Measurements from ENCODE around the gene CYTH1. TPM values are rescaled to one million over a fixed set of nuclear protein-coding genes. Genes with fewer than 3 reads are reported as not detected.
A peak's percentile ranks its signal among the peaks of the same experiment; 100 is the strongest.

CYTH1 gene
- total RNA-seq, 1 donor from 2014 or later, result 34.0 TPM

DNA sequence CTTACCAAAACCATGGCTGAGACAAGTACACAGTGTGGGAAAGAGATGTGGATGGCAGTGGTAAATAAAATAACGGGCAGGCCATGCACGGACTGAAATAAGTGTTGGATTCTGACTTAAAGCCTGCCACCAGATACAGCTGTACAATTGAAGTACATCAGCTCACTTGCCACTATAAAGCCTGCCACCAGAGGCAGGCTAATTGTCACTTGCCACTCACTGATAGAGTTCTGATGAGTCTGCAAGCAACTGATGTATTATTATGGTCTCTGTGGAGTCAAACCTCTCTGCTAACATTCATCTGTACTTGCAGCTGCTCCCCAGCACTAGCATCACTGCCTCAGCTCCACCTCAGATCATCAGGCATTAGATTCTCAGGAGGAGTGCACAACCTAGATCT is 93.0 kb downstream of the CYTH1 start:
- intact Hi-C loops (cut with DNase I), result no loop called here
- DNase-seq (ENCODE audit: missing footprints), result no peak
- no peak for ATAC-seq

DNA sequence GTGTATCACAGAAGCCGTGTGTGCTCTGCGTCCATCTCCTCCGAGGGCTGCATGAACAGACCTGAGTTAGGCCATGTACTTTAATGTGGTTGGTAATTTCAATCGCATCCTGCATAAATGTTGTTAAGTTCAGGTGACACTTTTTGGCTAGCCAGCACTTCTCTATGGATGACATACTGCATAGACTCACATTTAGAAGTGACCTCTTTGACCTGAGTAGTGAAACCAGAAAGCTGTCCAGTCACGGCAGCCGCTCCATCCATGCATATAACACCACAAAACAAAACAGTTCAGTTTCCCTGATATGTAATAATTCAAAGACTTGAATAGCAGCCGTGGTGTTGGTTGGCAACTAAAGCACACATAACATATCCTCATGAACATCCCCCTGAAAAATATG is 94.1 kb downstream of the CYTH1 start:
- no peak for ATAC-seq
- intact Hi-C loops (cut with DNase I), result no loop called here

DNA sequence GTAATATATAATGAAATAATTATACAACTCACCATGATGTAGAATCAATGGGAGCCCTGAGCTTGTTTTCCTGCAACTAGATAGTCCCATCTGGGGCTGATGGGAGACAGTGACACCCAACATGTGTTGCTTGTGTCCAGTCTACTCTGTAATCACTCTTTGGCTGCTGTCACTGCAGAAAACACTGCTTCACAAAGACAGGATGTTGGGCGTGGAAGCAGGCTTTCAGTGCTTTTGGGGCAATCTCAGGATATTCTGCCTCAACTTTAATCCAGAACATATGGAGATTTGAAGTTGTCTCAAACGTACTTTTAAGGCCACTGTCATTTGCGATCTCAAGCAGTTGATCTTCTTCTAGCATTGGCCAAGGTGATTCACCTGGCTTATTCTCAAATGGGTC is 94.9 kb downstream of the CYTH1 start:
- intact Hi-C loops (cut with DNase I), result no loop called here
- no peak for DNase-seq (ENCODE audit: missing footprints)
- no peak for ATAC-seq

More for the DNA sequence above, 94.1 kb downstream of the CYTH1 start:
- DNase-seq (ENCODE audit: missing footprints), result no peak

DNA sequence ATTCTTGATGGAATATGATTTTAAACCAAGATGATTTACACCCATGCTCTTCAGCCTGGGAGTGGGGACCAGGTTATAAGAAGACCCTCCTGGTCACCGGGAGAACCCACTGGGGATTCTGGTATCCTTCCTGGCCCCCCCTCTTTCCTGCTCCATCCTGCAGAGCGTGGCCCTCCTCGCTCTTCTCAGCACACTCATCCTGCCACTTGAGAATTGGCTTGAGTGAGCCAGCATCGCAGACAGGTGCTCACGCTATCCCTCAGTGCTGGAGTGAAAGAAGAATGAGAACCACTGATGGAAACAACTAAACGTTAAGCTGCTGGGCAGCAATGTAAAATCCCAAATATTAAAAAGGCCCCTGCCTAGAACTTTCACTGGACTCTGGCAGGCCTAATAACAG is 98.0 kb downstream of the CYTH1 start:
- intact Hi-C loops (cut with DNase I), result no loop called here
- DNase-seq (ENCODE audit: missing footprints) (no peak), ATAC-seq (no peak)

DNA sequence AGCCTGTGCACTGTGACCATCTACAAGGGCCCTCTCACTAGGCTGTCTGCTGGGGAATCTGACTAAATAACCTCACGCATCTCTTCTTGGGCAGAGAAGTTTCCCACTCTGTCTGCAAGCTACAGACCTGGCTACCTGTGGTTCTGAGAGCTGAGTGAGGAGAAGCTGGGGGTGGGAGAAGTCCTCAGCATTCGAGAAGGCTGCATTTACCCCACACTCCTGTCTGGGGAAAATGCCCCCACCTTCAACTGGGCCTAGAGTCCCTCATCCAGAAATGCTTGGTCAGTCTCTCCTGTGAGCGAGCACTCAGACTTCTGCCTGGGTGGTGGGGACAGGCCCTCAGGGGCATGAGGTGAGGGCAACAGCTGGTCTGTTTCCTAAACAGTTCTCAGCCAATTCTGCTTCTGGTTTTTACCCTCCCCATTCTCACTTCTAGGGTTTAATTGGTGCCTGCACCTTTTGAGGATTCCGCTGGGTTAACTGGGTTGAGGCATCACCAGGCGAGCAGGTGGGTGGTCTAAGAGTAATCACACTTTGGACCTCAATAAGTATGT is 98.6 kb downstream of the CYTH1 start:
- intact Hi-C loops (cut with DNase I), result no loop called here
- no peak for ATAC-seq
- DNase-seq (ENCODE audit: missing footprints), result no peak

DNA sequence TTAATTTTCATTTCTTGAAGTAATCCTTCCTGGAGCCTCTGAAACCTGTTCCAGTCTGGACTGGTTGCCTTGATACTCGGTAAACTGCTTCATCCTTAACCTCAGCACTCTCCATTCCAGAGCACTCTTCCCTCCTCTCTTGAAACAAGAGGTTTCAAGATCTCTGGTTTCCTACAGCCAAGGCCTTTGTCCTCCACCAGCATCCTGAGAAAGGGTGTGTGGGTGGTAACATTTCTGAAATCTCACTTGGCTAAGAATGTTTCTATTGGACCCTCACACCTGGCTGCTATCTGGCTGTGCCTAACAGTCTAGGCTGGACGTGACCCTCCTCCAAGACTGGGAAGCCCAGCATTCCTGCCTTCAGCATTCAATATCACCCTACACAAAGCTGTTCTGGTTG is 99.7 kb downstream of the CYTH1 start:
- intact Hi-C loops (cut with DNase I), result no loop called here
- DNase-seq (ENCODE audit: missing footprints) (no peak), ATAC-seq (no peak)

DNA sequence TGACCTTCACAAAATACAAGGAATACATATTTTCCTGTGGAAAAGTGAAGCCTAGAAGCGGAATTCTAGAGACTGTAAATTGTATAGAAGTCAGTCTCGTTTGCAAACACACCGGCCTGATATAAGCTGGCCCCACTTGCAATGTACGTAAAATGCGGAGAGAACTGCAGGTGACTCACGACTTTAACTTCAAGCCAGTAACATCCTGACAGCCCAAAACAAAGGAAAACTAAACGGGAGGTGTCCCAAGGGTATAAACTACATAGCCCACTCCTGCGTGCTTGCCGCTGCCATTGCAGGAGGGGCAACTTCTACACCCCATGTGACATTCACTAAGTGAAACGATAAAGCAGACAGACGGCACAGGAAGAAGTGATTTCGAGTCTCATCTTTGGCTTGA is 101.6 kb downstream of the CYTH1 start:
- no peak for ATAC-seq
- intact Hi-C loops (cut with DNase I), result no loop called here
- no peak for DNase-seq (ENCODE audit: missing footprints)

DNA sequence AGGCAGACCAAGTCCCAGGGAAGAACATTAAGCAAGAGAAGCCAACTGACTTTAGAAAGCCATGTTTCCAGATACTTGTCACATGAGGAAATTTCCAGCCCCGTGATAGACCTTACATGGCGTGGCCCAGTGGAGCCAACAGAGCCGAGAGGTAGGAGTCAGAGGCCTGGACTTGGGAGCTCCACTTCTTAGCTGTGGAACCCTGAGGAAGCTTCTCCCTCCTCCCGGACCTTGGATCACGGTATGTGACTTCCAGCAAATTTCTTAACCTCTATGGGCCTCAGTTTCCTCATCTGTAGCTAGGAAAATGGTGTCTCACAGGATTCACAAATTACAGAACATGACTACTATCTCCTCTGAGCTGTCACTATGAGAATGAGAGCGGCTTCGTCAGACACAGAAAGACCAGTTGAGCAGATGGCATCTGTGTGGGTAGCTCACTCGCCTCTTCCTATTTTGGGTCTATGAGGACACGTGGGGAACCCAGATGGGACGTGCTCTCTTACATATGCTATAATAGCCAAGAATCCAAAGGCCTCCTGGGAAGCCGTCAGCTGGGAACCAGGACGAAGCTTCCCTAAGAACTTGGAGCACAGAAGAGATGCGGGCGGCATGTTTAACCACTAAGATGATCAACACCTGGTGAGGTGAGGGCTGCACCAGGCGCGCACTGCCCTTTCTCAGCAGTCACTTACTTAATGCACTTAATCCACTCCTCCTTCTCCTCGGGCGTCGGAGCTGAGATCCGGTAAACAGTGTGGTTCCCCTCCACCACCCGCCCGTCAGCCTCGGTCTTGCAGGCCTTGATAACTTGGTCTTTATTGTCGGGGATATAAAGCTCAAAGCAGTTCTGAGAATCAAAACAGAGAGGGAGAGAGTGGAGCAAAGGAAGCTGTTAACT is 102.3 kb downstream of the CYTH1 start:
- intact Hi-C loops (cut with DNase I), result no loop called here
- ATAC-seq, result no peak
- no peak for DNase-seq (ENCODE audit: missing footprints)

DNA sequence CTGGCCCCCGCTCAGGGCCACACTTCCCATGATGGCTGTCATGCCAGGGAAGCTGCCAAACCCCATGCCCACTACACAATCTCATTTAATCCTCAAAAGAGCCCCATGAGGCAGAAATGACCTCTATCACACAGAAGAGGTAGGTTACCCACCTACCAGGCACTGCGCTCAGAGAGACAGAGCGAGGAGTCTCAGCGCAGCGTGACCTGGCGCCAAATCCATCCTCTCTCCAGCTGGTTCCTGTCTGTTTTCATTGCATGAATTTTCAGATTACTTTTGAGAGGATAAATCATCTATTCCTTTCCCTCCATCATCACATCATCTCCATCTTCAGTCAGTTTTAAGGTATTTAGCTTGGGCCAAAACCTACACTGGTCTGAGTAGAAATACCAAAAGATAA is 103.4 kb downstream of the CYTH1 start:
- DNase-seq (ENCODE audit: missing footprints) (no peak), ATAC-seq (no peak)
- intact Hi-C loops (cut with DNase I), result no loop called here

DNA sequence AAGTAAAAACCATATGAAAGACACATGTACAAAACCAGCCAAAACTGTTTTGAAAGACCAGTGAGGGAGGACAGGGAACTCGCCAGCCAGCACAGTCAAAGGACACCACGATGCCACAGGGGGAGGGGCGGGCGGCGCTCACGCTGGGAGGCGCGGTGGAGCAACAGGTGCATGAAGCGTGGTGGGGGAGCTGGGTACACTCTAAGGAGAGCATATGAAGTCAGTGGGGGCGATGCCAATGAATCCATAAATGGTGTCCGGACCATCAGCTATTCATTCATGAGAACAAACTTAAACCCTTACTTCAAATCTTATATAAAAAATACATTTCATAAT is 103.9 kb downstream of the CYTH1 start:
- no peak for DNase-seq (ENCODE audit: missing footprints)
- ATAC-seq, result no peak
- intact Hi-C loops (cut with DNase I), result no loop called here

DNA sequence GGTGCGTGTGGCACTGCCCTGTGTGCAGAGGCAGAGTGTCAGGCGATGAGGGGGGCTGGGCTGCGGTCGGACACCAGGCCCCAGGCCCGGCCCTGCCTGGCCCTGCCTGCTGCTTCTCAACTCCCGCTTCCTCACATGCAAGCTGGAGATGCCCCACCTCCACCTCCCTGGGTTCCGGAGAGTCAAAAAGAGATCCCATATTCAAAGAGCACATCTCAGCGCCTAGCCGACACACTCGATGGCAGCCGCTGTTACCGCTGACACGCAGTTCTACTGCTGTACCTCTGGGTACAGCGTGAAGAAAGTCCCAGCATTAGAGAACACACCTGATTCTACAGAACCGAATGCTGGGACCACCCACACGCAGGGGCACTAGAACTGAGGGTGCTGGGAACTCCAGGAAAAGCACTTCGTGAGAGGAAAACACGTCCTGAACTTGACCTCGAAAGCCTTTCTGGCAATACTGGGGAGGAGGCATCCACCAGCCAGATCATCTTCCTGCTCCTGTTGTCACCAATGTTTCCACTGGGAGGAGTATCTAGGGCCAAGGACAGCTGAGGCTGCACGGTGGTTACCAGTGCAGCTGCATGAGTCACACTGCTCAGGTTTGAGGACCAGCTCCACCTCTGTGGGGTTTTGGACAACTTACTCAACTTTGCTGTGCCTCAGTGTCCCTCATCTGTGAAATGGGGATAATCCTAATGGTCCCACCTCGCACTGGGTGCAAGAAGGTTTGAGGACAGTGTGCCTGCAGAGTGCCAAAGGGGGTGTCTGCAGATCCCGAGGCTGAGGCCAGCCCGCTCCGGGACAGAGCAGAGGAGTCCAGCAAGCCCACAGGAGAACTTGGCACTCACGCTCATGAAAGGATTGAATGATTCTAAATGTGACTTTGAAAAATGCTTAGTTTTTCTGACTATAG is 104.5 kb downstream of the CYTH1 start:
- no peak for ATAC-seq
- DNase-seq (ENCODE audit: missing footprints), result no peak
- intact Hi-C loops (cut with DNase I), result no loop called here

DNA sequence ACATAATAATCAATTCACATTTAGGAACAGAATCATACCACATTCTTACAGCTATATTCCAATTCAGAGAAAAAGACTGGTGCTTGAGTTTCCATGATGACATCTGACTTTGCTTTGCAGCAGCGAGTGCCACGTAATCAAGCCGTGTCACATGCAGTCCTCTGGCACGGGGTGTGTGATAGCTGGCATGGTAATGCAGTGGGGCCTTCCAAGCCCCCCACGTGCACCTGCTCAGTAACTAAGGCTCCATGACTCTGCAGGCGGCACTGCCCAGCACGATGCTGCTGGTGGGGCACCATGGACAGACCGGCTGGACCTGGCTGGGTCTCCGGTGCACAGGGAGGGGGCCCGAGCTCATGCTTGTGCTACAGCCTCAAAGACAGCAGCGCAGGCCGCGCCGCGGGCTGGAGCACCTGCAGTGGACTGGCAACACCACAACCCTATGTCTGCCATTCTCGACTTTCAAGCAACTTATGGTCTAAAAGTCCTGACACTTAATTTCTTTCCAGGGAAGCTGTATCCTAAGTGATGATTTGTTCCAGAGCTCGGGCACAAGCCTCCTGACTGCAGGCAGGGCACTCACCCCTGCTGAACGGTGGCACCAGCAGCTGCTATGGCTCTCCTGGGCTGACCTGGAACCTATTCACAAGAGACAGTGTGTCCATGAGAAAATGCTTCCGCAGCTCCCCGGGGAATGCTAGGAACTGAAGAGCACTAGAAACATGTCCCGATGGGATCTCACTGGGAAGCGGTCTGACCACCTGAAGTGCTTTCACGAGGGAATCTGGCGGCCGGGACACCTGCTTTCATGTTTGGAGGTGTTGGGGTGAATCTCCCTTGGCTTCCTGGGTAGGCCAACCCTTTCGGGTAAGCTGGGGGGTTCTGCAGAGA is 105.4 kb downstream of the CYTH1 start:
- ATAC-seq, result no peak
- peak; percentile 75 for DNase-seq (ENCODE audit: missing footprints)
- intact Hi-C loops (cut with DNase I), result no loop called here

DNA sequence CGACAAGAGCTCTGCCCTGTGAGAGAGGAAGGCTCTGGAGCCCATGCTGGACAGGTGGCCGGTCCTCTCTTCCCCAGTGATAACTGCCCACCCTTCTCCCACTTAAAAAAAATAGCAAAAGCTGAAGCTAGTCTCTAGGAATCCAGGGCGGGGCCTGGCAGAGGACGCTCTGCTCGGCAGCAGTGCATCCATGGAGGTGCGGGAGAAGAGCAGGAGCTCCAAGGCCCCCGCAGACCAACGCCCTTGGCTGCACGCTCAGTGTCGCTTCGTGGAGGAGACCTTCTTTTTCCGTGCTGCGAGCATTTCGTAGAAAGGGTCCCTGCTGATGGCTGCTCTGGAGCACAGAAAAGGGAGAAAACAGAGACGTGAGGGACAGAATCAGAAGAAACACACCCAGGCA is 106.2 kb downstream of the CYTH1 start:
- intact Hi-C loops (cut with DNase I), result no loop called here
- ATAC-seq (no peak), DNase-seq (ENCODE audit: missing footprints) (no peak)

DNA sequence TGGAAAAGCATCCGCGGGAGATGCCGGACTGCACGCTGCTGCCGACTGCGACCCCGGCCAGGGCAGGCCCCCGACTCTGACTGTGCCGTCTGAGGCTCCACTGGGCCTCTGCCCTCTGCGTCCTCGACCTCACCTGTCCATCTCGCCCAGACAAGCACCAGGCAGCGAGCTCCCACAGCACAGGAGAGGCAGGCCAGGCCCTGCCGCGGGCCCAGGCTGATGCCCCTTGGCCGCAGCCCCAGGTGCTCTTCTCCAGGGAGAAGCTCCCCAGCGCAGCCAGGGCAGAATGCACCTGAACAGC is 106.8 kb downstream of the CYTH1 start:
- intact Hi-C loops (cut with DNase I), result no loop called here
- DNase-seq (ENCODE audit: missing footprints) (no peak), ATAC-seq (no peak)

DNA sequence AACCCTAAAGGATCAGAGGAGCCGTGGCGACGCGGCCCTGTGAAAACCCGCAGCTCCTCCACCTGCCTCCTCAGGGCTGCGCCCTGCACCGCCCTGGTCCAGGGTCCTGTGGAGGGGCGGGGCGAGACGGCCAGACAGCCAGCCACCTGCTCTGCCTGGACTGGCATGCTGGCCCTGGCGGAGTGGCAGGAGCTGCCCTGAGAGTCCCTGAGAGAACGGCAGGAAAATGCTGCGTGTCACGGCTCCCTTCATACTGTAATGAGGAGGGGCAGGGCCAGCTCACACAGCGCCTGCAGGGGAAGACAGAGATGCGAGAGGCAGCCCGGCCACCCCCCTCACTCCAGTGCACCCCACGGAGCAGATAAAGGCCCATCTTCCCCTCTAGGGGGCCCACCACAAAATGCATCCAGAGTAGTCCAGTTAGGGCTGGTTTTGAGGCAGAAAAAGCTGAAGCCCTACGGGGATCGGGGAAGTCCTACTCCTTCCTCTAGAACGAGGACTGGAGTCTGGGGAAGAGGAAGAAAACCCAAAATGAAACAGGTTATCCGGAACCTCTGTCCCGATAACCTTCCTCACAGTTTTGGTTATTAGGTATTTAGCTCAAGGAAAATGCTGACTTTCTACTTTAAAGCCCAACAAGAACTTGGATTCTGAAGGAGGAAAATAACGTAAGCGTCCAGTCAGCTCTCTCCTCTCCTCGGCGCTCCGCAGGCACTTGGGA is 107.3 kb downstream of the CYTH1 start:
- ATAC-seq, result no peak
- DNase-seq (ENCODE audit: missing footprints), result no peak
- intact Hi-C loops (cut with DNase I), result no loop called here

DNA sequence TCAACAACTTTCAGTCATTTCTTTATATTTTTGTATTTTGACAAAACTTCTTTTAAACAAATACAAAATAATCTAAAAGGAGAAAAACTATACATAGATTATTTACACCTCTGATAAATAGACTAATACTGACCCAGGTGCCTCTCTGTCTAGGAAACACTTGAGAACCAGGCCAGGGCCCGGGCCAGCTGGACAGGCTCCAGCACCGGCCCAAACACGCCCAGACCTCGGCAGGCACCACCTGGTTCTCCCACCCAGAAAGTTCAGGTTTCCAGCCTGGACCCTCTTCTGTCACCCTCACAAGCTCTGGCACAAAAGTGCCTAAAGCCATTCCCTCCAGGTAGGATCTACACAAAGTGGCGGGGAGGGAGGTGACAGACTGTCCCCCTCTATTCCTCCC is 107.9 kb downstream of the CYTH1 start:
- intact Hi-C loops (cut with DNase I), result no loop called here
- DNase-seq (ENCODE audit: missing footprints) (no peak), ATAC-seq (no peak)

DNA sequence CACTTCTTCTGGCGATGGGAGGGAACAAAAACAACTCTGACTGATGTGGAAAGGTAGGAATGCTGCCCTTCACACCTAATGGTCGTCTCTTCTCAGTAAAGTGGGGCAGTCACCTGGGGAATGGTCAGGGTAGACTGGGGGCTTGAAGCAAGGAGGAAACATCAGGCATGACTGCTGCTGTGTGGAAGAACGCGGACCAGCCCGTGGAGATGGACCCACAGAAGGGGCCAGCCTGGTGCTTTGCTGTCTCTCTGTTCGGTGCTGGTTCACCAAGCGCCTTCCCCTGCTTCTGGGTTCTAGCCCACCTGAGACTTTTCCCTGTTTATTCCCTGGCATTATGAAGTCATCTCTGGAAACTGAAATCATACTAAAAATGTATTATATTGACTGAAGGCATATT is 108.7 kb downstream of the CYTH1 start:
- no peak for DNase-seq (ENCODE audit: missing footprints)
- intact Hi-C loops (cut with DNase I), result no loop called here
- no peak for ATAC-seq

DNA sequence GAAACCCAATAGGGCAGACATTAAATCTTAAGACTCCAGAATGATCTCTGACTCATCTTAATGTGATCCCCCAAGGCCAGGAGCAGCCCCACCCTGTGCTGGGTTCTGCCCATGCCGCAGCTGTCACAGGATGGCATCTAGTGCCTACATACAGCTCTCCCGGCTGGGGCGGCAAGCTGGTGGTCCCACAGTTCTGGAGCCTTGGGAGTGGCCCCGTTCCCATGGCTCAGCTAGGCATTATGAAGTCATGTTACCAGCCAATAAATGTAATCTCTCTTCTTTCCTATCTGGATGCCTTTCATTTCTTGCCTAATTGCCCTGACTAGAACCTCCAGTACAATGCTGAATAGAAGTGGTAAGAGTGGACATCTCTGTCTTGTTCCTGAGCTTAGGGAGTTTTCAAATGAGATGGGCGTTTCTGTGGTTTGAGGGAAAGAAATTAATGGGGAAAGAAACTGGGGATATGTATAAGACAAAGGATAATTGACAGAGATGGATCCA is 109.2 kb downstream of the CYTH1 start:
- ATAC-seq, result no peak
- intact Hi-C loops (cut with DNase I), result no loop called here
- no peak for DNase-seq (ENCODE audit: missing footprints)

Measured in Right ventricle myocardium inferior (tissue), 1 donor.